Astrocyte of the spinal cord (primary cell): ENCODE measurements around the gene GRIN3A.
"Not testable (repeated sequence)": the region's sequence is repeated elsewhere in the genome, so short reads cannot be mapped to it uniquely, and the experiment has no call there.

ENCODE experiments used
- DNase-seq: peaks from one replicate; pipeline ENCODE4 v3.0.0; 2011; ENCODE audit warnings: low read depth, low spot score
- H3K4me3 ChIP-seq: 2 replicates; pipeline ENCODE4 v1.5.1; 2011; ENCODE audit warnings: low read depth, mild to moderate bottlenecking, low read length, moderate library complexity
- CTCF ChIP-seq: IDR thresholded peaks from 2 replicates; pipeline ENCODE4 v1.5.1; 2012; ENCODE audit warnings: low read depth, mild to moderate bottlenecking, low read length, inconsistent platforms
- in situ Hi-C: cut with HindIII; loops from 2 replicates; pipeline ENCODE4 v1.10.0; 2017; ENCODE audit warnings: low sequenced_read_pairs

The GRIN3A gene

GRCh38 chr9:101591787-101592446 is 146.5 kb downstream of the GRIN3A start:
- TF ChIP-seq CTCF, result no peak
- no peak for DNase-seq
- no peak overlapping the region for H3K4me3 ChIP-seq
- in situ Hi-C loops, result no loop called here

GRCh38 chr9:101590901-101591300 is 147.5 kb downstream of the GRIN3A start:
- in situ Hi-C loops, result no loop called here

GRCh38 chr9:101590074-101590473 is 148.4 kb downstream of the GRIN3A start:
- in situ Hi-C loops, H3K4me3 ChIP-seq: not testable (repeated sequence)
- DNase-seq, result peak; percentile 10

More at GRCh38 chr9:101590901-101591300, 147.5 kb downstream of the GRIN3A start:
- TF ChIP-seq CTCF, result no peak
- no peak for DNase-seq
- no peak overlapping the region for H3K4me3 ChIP-seq

- TF ChIP-seq CTCF, result no peak
- in situ Hi-C loops, result no loop called here
These were observed 151.0 kb downstream of the GRIN3A start for GRCh38 chr9:101587332-101588043.

GRCh38 chr9:101586651-101587050 is 151.8 kb downstream of the GRIN3A start:
- H3K4me3 ChIP-seq, result no peak overlapping the region
- TF ChIP-seq CTCF, result no peak
- in situ Hi-C loops, result no loop called here
- no peak for DNase-seq

More at GRCh38 chr9:101587332-101588043, 151.0 kb downstream of the GRIN3A start:
- no peak overlapping the region for H3K4me3 ChIP-seq
- no peak for DNase-seq

GRCh38 chr9:101585740-101586139 is 152.7 kb downstream of the GRIN3A start:
- no peak for DNase-seq
- H3K4me3 ChIP-seq, result no peak overlapping the region

More at GRCh38 chr9:101585740-101586139, 152.7 kb downstream of the GRIN3A start:
- in situ Hi-C loops, result no loop called here
- TF ChIP-seq CTCF, result no peak
